Measurements from ENCODE around the gene ING1.
"Not testable (repeated sequence)": the region's sequence is repeated elsewhere in the genome, so short reads cannot be mapped to it uniquely, and the experiment has no call there.

DNA sequence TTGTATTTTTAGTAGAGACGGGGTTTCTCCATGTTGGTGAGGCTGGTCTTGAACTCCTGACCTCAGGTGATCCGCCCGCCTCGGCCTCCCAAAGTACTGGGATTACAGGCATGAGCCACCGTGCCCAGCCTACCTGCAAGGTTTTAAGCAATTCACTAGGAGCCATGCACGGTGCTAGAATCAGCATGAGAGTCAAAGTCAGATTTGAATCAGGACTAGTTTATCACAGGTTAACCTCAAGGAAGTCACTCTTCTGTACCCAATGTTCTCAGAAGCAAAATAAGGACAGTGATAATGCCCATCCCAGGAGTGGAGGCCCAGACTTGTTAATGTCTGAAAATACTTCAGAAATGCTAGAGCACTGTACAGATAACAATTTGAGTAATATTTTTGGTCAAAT lies 12.7 kb downstream of the ING1 start:
- TF ChIP-seq, protein P1, sequence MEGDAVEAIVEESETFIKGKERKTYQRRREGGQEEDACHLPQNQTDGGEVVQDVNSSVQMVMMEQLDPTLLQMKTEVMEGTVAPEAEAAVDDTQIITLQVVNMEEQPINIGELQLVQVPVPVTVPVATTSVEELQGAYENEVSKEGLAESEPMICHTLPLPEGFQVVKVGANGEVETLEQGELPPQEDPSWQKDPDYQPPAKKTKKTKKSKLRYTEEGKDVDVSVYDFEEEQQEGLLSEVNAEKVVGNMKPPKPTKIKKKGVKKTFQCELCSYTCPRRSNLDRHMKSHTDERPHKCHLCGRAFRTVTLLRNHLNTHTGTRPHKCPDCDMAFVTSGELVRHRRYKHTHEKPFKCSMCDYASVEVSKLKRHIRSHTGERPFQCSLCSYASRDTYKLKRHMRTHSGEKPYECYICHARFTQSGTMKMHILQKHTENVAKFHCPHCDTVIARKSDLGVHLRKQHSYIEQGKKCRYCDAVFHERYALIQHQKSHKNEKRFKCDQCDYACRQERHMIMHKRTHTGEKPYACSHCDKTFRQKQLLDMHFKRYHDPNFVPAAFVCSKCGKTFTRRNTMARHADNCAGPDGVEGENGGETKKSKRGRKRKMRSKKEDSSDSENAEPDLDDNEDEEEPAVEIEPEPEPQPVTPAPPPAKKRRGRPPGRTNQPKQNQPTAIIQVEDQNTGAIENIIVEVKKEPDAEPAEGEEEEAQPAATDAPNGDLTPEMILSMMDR (IDR thresholded peaks at IDR 0.05): not testable (repeated sequence)
- not testable (repeated sequence) for TF ChIP-seq EP300 (IDR thresholded peaks at IDR 0.05)

All from upper lobe of left lung (tissue), 4 donors.